ENCODE measurements around the gene MUC6. TPM values are rescaled to one million over a fixed set of nuclear protein-coding genes. Genes with fewer than 3 reads are reported as not detected.
"Not testable (repeated sequence)": the region's sequence is repeated elsewhere in the genome, so short reads cannot be mapped to it uniquely, and the experiment has no call there.

MUC6 gene
- total RNA-seq, 2 experiments from 2014 or later: not detected

GRCh38 chr11:975827-976226, 60.7 kb downstream of the MUC6 start:
- peaks cover 3% of the 10 kb centered on the region for H3K36me3 Mint-ChIP-seq
- DNase-seq: no peak
- no peaks in the 10 kb centered on the region for H3K27me3 Mint-ChIP-seq
- no peaks in the 10 kb centered on the region for H3K9me3 Mint-ChIP-seq
- peaks cover 22% of the 10 kb centered on the region for H3K4me1 Mint-ChIP-seq
- no peak overlapping the region for H3K27ac Mint-ChIP-seq
- no peak overlapping the region for H3K4me3 Mint-ChIP-seq

GRCh38 chr11:975376-975775, 61.1 kb downstream of the MUC6 start:
- not testable (repeated sequence) for H3K36me3 Mint-ChIP-seq, DNase-seq

GRCh38 chr11:973237-973636, 63.3 kb downstream of the MUC6 start:
- no peaks in the 10 kb centered on the region for H3K27me3 Mint-ChIP-seq
- no peak overlapping the region for H3K27ac Mint-ChIP-seq
- no peak for DNase-seq
- peaks cover 31% of the 10 kb centered on the region for H3K4me1 Mint-ChIP-seq
- H3K9me3 Mint-ChIP-seq: no peaks in the 10 kb centered on the region
- H3K36me3 Mint-ChIP-seq: peaks cover 7% of the 10 kb centered on the region
- H3K4me3 Mint-ChIP-seq: no peak overlapping the region

More at GRCh38 chr11:975376-975775, 61.1 kb downstream of the MUC6 start:
- H3K9me3 Mint-ChIP-seq, H3K4me3 Mint-ChIP-seq, H3K27me3 Mint-ChIP-seq, H3K27ac Mint-ChIP-seq: not testable (repeated sequence)
- peaks cover 26% of the 10 kb centered on the region for H3K4me1 Mint-ChIP-seq

GRCh38 chr11:972523-973211, 63.9 kb downstream of the MUC6 start:
- H3K4me3 Mint-ChIP-seq: no peak overlapping the region
- H3K36me3 Mint-ChIP-seq: peaks cover 7% of the 10 kb centered on the region
- H3K9me3 Mint-ChIP-seq: no peaks in the 10 kb centered on the region
- no peak for DNase-seq
- H3K27me3 Mint-ChIP-seq: no peaks in the 10 kb centered on the region
- H3K27ac Mint-ChIP-seq: no peak overlapping the region
- H3K4me1 Mint-ChIP-seq: peaks cover 31% of the 10 kb centered on the region

- Mint-ChIP-seq H3K27ac (no peak overlapping the region), H3K9me3 (no peaks in the 10 kb centered on the region), H3K36me3 (peaks cover 7% of the 10 kb centered on the region), H3K4me1 (peaks cover 29% of the 10 kb centered on the region), H3K27me3 (no peaks in the 10 kb centered on the region), H3K4me3 (no peak overlapping the region)
- DNase-seq: no peak
These were observed 64.7 kb downstream of the MUC6 start for GRCh38 chr11:971731-972365.

GRCh38 chr11:971092-971690, 65.3 kb downstream of the MUC6 start:
- Mint-ChIP-seq H3K27me3 (no peaks in the 10 kb centered on the region), H3K27ac (peak overlapping the region; percentile 68), H3K9me3 (no peaks in the 10 kb centered on the region), H3K4me1 (peaks cover 27% of the 10 kb centered on the region), H3K4me3 (no peak overlapping the region), H3K36me3 (peaks cover 7% of the 10 kb centered on the region)
- DNase-seq: no peak

GRCh38 chr11:970319-970871, 66.1 kb downstream of the MUC6 start:
- H3K4me3 Mint-ChIP-seq: no peak overlapping the region
- DNase-seq: no peak

GRCh38 chr11:969651-970205, 66.8 kb downstream of the MUC6 start:
- H3K36me3 Mint-ChIP-seq: peaks cover 12% of the 10 kb centered on the region
- peaks cover 20% of the 10 kb centered on the region for H3K4me1 Mint-ChIP-seq
- H3K4me3 Mint-ChIP-seq: no peak overlapping the region

More at GRCh38 chr11:970319-970871, 66.1 kb downstream of the MUC6 start:
- Mint-ChIP-seq H3K9me3 (no peaks in the 10 kb centered on the region), H3K27me3 (no peaks in the 10 kb centered on the region), H3K27ac (peak overlapping the region; percentile 68), H3K36me3 (peaks cover 8% of the 10 kb centered on the region), H3K4me1 (peaks cover 20% of the 10 kb centered on the region)

GRCh38 chr11:968822-969221, 67.7 kb downstream of the MUC6 start:
- Mint-ChIP-seq H3K4me3 (no peak overlapping the region), H3K27me3 (no peaks in the 10 kb centered on the region), H3K27ac (no peak overlapping the region), H3K36me3 (peaks cover 20% of the 10 kb centered on the region), H3K9me3 (peaks cover 2% of the 10 kb centered on the region), H3K4me1 (peaks cover 20% of the 10 kb centered on the region)
- no peak for DNase-seq

More at GRCh38 chr11:969651-970205, 66.8 kb downstream of the MUC6 start:
- Mint-ChIP-seq H3K27me3 (no peaks in the 10 kb centered on the region), H3K27ac (peak overlapping the region; percentile 68), H3K9me3 (no peaks in the 10 kb centered on the region)
- DNase-seq: no peak

GRCh38 chr11:967995-968751, 68.3 kb downstream of the MUC6 start:
- Mint-ChIP-seq H3K9me3 (peaks cover 2% of the 10 kb centered on the region), H3K4me1 (peaks cover 20% of the 10 kb centered on the region)

GRCh38 chr11:965206-965775, 71.2 kb downstream of the MUC6 start:
- DNase-seq: no peak
- Mint-ChIP-seq H3K27me3 (no peaks in the 10 kb centered on the region), H3K36me3 (peaks cover 26% of the 10 kb centered on the region), H3K27ac (no peak overlapping the region), H3K4me3 (no peak overlapping the region), H3K4me1 (peaks cover 9% of the 10 kb centered on the region), H3K9me3 (peaks cover 2% of the 10 kb centered on the region)

More at GRCh38 chr11:967995-968751, 68.3 kb downstream of the MUC6 start:
- DNase-seq: no peak
- Mint-ChIP-seq H3K4me3 (no peak overlapping the region), H3K27me3 (no peaks in the 10 kb centered on the region), H3K36me3 (peaks cover 25% of the 10 kb centered on the region), H3K27ac (no peak overlapping the region)

GRCh38 chr11:963852-964251, 72.7 kb downstream of the MUC6 start:
- Mint-ChIP-seq H3K4me1 (peaks cover 2% of the 10 kb centered on the region), H3K27ac (no peak overlapping the region), H3K9me3 (peaks cover 2% of the 10 kb centered on the region), H3K36me3 (peaks cover 27% of the 10 kb centered on the region), H3K27me3 (no peaks in the 10 kb centered on the region), H3K4me3 (no peak overlapping the region)
- no peak for DNase-seq

Data from activated naive CD8-positive, alpha-beta T cell treated with anti-CD3 and anti-CD28 coated beads for 36 hours (primary cell).